ENCODE measurements around the gene CCHCR1.

Gene CCHCR1

DNA sequence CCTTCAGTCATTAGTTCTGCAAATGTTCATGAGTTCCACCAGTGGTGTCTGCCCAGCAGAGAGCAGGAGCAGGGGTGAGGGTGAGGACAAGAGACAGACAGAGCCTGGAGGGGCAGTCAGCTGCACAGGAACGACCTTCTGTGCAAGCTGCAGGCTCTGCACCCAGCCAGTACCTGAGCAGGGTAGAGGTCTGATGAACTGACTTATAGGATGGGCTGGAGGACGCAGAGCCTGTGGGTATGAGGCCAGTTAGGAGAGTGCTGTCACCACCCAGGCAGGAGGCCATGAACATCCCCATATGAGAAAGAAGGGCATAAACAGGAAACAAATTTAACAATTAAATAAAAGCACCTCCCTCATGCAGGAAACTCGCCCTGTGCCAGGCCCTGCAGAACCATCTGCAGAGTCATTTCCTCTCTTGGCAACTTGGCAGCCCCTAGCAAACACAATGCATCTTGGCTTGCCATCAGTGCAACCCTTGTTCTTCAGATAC is 63.2 kb downstream of the CCHCR1 start:
- Histone ChIP-seq H3K27ac (no peak overlapping the region), H3K4me3 (no peak overlapping the region)
- TF ChIP-seq, protein P1, sequence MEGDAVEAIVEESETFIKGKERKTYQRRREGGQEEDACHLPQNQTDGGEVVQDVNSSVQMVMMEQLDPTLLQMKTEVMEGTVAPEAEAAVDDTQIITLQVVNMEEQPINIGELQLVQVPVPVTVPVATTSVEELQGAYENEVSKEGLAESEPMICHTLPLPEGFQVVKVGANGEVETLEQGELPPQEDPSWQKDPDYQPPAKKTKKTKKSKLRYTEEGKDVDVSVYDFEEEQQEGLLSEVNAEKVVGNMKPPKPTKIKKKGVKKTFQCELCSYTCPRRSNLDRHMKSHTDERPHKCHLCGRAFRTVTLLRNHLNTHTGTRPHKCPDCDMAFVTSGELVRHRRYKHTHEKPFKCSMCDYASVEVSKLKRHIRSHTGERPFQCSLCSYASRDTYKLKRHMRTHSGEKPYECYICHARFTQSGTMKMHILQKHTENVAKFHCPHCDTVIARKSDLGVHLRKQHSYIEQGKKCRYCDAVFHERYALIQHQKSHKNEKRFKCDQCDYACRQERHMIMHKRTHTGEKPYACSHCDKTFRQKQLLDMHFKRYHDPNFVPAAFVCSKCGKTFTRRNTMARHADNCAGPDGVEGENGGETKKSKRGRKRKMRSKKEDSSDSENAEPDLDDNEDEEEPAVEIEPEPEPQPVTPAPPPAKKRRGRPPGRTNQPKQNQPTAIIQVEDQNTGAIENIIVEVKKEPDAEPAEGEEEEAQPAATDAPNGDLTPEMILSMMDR (IDR thresholded peaks at IDR 0.05), result no peak
- no peak for DNase-seq (ENCODE audit: low spot score)

- Histone ChIP-seq H3K4me3 (no peak overlapping the region), H3K27ac (no peak overlapping the region)
- no peak for DNase-seq (ENCODE audit: low spot score)
- TF ChIP-seq, protein P1 (IDR thresholded peaks at IDR 0.05), result no peak
Measured at GRCh38 chr6:31092769-31093505, 64.7 kb downstream of the CCHCR1 start.
